OCI-LY1 (cell line): ENCODE results near the gene PACC1.

ENCODE experiments used
- CTCF ChIP-seq: fragments of 200-600 bp; sonication (generic), shearing (Covaris generic); IDR thresholded peaks from 2 replicates; pipeline ENCODE4 v1.5.1; 2017; ENCODE audit warnings: mild to moderate bottlenecking, antibody characterized with exemption, low read length, moderate library complexity, mixed read lengths
- EZH2 ChIP-seq: fragments of 200-600 bp; sonication (generic), shearing (Covaris generic); IDR thresholded peaks from 2 replicates; pipeline ENCODE4 v1.8.0; 2017; ENCODE audit warnings: borderline replicate concordance, mixed run types, mild to moderate bottlenecking, antibody characterized with exemption, low read length, moderate library complexity, mixed read lengths

GRCh38 chr1:212450331-212450881, 35.7 kb upstream of the PACC1 start:
- no peak for TF ChIP-seq CTCF
- no peak for TF ChIP-seq EZH2
